NCI-H187 treated with DMSO at 0.1 percent for 48 hours (cell line): ENCODE results near the gene RBL2.
"Not testable (repeated sequence)": the region's sequence is repeated elsewhere in the genome, so short reads cannot be mapped to it uniquely, and the experiment has no call there.

ENCODE experiments used
- DNase-seq: peaks from one replicate; lab custom pipeline; 2025; lab: John Stamatoyannopoulos, UW

The RBL2 gene

GRCh38 chr16:53539759-53540718, 105.8 kb downstream of the RBL2 start:
- DNase-seq: not testable (repeated sequence)
